Fibroblast of peridontal ligament (primary cell): Measurements from ENCODE around the gene IGFBP7.
A peak's percentile ranks its signal among the peaks of the same experiment; 100 is the strongest.

ENCODE experiments used
- DNase-seq: peaks from one replicate; pipeline ENCODE4 v3.0.0-alpha.2; 2010; ENCODE audit errors: extremely low read depth

Gene IGFBP7

GRCh38 chr4:57042711-57043169, 67.4 kb downstream of the IGFBP7 start:
- DNase-seq, result peak; percentile 78

GRCh38 chr4:57041020-57041419, 69.2 kb downstream of the IGFBP7 start:
- no peak for DNase-seq

DNA sequence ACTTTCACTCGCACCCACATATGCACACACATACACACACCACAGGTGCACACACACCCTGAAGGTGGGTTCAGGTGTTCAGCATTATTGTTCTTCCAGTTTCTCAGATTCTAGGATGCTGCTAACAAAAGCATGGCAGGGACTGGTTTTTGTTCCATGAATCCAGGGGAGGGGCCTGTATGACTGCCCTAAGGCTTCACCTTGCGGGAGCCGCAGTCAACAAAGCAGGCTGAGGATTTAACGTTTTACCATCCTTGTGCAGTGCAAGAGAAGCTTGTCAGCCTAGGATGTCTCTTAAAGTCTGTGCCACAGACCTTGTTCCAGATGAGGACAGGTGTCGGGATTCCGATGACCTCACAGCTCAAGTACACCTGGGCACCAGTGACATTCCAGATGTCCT, 69.7 kb downstream of the IGFBP7 start:
- DNase-seq, result no peak

DNA sequence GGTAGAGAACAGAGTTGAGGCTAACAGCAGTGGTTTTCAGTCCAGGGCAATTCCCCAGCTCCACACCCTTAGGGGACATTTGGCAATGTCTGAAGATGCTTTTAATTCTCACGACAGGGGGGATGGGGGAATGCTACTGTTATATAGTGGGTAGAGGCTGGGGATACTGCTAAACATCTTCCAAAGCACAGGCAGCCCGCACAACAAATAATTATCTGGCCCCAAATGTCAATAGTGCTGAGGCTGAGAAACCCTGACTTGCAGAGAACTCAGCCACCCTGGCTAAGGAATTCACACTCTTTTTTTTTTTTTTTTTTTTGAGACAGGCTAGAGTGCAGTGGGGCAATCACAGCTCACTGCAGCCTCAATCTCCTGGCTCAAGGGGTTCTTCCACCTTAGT, 70.8 kb downstream of the IGFBP7 start:
- DNase-seq, result no peak

- peak; percentile 53 for DNase-seq
Measured at GRCh38 chr4:57037982-57038604, 72.1 kb downstream of the IGFBP7 start.

DNA sequence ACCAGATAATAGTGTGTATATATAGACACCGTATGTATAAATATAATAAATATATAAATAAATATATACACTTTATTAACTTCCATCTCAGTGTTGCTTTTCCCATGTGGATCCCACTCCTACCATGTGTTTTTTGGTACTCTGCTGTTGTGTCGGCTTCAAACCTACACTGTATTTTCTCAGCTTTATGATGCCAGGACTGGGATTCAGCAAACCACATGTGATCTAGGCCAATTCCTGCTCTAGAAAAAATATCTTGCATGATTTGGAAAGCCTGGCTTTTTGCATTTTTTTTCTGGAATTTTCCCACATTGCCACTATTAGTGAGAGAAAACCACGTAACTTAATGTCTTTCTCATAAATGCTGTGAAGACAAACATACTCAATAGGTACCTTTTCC, 75.7 kb downstream of the IGFBP7 start:
- DNase-seq, result peak; percentile 34

DNA sequence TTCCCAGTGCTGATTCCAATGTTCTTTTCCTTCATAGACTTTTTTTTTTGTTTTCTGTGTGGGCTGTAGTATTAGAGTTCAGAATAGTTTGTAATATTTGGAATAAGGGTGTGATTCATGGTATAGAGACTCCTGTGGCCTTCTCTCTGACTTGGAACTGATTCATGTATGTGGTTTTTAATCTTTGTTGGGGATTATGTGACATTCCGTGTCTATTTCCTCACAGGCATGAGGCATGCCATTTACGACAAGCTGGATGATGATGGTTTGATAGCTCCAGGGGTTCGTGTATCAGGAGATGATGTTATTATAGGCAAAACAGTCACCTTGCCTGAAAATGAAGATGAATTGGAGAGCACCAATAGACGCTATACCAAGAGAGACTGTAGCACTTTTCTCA, 87.1 kb downstream of the IGFBP7 start:
- DNase-seq, result peak; percentile 82

GRCh38 chr4:57020467-57021101, 89.6 kb downstream of the IGFBP7 start:
- peak; percentile 91 for DNase-seq

- DNase-seq, result peak; percentile 58
Measured at GRCh38 chr4:57018980-57019379, 91.2 kb downstream of the IGFBP7 start.

GRCh38 chr4:57013543-57014120, 96.6 kb downstream of the IGFBP7 start:
- DNase-seq, result peak; percentile 58

DNA sequence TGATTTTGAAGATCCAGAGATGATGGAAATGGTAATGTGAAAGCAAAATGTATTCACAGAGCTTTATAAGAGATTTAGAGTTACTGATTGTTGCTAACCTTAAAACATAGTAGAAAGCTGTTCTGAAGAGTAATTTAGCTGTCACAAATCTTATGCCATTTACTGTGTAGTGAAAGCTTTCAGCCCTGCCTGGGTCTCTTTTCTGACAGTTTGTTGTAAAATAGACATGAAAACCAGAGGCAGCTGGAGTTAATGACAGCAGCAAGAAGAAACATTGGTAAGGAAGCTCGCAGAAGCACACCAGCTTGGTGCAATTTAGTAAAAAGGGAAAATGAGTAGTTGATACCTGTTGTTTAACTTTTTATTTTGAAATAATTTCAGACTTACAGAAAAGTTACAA, 110.4 kb downstream of the IGFBP7 start:
- DNase-seq, result no peak

DNA sequence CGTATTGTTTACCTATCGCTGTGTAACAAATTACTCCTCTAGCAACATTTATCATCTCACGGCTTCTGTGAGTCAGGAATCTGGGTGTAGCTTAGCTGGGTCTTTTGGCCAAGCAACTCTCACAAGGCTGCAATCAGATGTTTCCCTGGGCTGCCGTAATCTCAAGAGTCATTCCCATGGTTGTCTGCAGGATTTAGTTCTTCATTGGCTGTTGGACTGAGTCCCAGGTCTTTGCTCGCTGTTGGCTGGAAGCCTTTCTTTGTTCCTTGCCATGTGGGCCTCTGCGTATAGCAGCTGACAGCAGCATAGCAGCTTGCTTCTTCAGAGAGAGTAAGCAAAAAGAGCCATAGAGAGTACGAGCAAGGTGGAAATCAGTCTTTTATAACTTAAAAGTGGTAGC, 114.7 kb downstream of the IGFBP7 start:
- peak; percentile 98 for DNase-seq

- DNase-seq, result peak; percentile 56
Measured at GRCh38 chr4:56990109-56990905, 119.9 kb downstream of the IGFBP7 start.

GRCh38 chr4:56986952-56987351, 123.2 kb downstream of the IGFBP7 start:
- no peak for DNase-seq

DNA sequence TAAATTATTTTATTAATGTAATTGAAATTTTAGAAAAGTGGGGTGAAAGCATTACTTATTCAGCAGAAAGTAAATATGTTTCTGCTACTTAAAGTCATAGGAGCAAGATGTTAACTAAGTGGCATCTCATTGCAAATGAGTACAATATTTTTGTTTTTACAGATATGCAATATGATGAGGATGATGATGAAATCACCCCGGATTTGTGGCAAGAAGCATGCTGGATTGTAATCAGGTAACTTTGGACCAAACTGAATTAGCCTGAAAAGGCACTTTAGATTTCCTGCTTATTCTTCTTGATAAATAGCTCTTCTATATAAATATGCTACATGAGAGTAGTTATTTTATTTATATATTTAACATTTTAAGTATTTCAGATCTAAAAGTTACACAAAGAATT, 124.0 kb downstream of the IGFBP7 start:
- DNase-seq, result no peak

- peak; percentile 11 for DNase-seq
Measured at GRCh38 chr4:56981795-56982201, 128.4 kb downstream of the IGFBP7 start.
